Stimulated activated CD4-positive, alpha-beta T cell treated with anti-CD3 and anti-CD28 coated beads, Interleukin-4, amount 100 ng/mL, for 4 hours (primary cell): Measurements from ENCODE around the gene TMEM106A.
"Not testable (repeated sequence)": the region's sequence is repeated elsewhere in the genome, so short reads cannot be mapped to it uniquely, and the experiment has no call there.

Source experiments
- DNase-seq, 2 experiments: peaks; one replicate each; pipeline ENCODE4 v3.0.0-alpha.2; 2020

TMEM106A gene

GRCh38 chr17:43216369-43216761 is 4.7 kb downstream of the TMEM106A start:
- no peak for DNase-seq

DNA sequence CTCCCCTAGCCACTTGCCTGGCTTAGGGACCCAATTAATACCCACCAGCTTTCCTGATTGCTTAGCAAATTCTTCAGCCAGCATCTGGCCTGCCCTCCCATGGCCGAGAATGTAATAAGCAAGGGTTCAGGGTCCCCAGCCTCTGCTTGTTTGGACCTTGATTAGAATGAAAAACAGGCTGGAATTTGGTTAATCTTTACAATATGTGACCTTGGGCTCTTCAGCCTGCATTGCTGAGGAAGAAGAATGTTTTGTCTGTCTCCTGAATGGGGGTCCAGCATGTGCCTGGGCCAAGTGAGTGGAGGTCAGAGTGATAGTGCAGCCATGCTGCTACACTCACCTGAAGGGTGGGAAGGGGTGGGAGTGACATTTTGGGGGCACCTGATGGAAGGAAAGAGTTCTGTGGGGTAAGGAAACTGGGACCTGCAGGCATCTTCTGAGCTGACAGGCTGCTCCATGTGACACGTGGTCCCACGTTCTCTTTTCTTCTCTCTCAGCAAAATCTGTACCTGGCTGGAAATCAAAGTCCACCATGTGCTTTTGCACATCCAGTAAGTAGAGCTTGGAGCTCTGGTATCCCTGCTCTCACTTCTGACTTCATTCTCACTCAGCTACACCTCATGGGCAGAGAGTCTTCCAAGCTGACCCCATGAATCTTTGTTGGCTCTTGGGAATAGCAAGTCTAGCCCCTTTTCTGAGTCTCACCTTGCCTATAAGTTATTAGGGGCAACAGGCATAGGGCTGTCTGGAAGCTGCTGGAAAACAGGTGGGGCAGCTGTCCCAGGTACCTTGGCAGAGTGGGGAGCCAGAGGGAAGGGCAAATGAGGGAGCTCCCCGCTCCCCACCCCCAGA is 5.3 kb downstream of the TMEM106A start:
- no peak for DNase-seq

DNA sequence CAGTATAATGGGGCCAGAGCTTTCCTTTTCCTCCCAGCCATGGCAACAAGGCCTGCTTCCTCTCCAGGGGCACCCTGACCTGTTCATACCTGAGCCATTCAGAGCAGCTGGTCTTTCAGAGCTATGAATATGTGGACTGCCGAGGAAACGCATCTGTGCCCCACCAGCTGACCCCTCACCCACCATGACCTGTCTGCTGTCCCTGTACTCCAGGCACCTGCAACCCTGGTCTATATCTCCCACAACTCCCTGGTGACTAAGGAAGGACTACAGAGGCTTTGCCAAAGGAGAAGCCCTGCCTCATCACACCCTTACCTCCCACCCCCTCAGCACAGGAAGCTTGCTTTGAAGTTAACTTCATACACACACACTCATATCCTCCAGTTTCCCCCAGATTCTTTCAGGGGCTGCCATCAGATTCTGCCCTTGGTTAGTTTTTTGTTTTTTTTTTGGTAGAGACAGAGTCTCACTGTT is 6.0 kb downstream of the TMEM106A start:
- DNase-seq = peak in 1 of 2 experiments; percentile 57

- DNase-seq = no peak
Observed at GRCh38 chr17:43219001-43219400, 7.3 kb downstream of the TMEM106A start.

DNA sequence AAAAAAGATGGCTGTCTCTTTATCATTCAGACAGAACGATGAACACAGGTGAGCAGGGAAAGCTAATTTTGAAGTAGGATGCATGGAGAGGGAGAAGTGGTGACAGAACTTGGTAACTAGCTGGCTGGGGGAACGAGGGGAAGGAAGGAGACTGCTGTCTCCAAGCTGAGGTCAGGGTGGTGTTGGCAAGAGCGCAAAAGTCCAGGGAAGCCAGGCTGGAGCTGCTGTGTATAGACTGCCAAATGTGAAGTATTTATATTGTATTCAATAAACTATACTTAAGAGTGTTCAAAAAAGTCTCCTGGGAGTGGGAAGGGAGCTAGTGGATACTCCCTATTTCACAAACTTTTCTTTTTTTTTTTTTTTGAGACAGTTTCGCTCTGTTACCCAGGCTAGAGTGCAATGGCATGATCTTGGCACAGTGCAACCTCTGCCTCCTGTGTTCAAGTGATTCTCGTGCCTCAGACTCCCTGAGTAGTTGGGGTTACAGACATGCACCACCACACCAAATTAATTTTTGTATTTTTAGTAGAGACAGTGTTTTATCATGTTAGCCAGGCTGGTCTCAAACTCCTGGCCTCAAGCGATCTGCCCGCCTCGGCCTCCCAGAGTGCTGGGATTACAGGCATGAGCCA is 8.2 kb downstream of the TMEM106A start:
- DNase-seq = no peak

- DNase-seq = no peak
Observed at GRCh38 chr17:43220511-43221125, 8.9 kb downstream of the TMEM106A start.

DNA sequence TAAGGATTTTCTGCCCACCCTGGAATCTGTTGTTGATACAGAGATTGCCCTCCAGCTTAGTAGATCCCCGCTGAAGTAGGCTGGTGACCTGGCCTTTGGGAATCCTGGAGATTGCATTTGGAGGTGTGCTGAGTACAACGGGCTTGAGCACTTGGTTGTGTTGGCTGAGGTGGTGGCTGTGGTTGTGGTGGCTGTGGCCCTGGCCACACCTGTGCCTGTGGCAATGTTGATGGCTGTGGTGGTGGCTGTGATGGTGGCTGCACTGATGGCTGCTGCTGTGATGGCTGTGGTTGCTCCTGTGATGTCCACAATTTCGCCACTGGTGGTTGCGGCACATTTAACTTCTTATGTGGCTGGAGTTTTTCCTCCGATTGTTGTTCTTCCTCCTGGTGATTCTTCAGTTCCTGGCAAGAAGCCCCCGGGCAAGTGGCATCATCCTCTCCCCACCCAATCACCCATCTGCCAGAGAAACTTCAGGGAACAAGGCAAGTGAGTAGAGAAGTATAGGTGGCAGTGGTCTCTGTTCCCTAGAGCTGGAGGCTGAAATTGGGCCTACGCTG is 12.6 kb downstream of the TMEM106A start:
- no peak for DNase-seq

DNA sequence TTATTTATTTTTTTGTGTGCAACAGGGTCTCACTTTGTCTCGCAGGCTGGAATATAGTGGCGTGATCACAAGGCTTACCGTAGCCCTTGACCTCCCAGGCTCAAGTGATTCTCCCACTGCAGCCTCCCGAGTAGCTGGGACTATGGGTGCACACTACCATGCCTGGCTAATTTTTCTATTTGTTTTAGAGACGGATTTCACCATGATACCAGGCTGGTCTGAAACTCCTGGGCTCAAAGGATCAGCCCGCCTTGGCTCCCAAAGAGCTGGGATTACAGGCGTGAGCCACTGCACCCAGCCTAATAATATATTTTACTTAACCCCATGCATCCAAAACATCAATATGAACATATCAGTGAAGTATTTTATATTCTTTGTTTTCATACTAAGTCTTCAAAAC is 14.7 kb downstream of the TMEM106A start:
- no peak for DNase-seq

- not testable (repeated sequence) for DNase-seq
Observed at GRCh38 chr17:43228020-43228782, 16.5 kb downstream of the TMEM106A start, which contains the start of gene CCDC200. Gene CCDC200, minus strand, starts transcription at chr17:43228623. Its CDS starts 69 bp downstream, at chr17:43228554.

GRCh38 chr17:43231205-43232020 is 19.7 kb downstream of the TMEM106A start:
- not testable (repeated sequence) for DNase-seq

DNA sequence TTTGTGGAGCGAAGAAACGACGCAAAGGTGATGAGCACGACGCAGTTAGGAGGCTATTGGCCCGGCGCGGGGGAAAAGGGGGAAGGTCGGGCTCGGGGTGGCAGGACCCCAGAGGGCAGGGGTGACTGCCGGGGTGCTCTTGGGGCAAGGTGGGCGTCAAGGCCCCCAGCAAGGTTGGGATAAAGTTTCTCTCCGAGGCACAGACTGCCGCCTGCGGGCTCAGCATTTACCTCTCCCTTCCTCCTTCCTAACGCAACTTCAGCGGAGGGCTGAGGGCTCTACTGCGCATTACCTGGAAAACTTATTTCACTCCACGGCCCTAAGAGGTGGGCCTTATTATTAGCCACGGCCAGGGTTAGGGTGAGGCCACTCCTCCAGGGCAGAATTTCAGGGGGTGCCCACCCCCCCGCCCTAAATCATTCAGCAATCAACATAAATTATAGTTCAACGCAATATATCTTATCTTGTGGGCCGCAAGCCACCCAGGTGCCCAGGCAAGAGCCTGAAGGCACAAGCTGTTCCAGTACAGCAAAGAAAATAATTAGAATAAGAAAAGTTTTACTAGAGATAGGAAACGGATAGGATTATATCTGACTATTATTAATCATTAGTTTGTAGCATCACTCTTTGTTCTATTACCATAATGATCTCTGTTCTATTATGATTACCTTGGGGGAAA is 20.5 kb downstream of the TMEM106A start:
- not testable (repeated sequence) for DNase-seq

GRCh38 chr17:43233263-43233662 is 21.6 kb downstream of the TMEM106A start:
- not testable (repeated sequence) for DNase-seq

DNA sequence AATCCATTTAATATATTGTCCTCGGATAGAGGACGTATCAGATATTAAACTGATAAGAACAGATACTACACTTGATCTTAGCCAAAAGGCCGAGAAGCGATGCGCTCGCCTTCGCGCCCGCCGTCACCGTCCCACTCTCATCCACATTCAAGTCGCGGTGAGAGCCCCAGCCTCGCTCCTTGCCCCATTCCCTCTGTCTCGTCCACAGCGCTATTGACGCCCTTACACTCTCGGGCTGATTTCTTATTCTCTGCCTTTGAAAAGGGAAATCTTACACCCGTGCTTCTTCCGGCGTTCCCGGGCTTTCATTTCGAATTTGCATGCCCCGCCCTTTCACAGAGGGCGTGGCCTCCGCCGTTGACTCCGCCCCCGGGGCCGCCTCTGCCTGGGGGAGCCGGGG is 22.2 kb downstream of the TMEM106A start, which contains the start of gene RNU2-1:
Gene RNU2-1 (minus strand): TSS at position 101 of the 400 bp plus-strand sequence.
- not testable (repeated sequence) for DNase-seq

- not testable (repeated sequence) for DNase-seq
Observed at GRCh38 chr17:43239597-43239996, 27.9 kb downstream of the TMEM106A start.

- DNase-seq = not testable (repeated sequence)
Observed at GRCh38 chr17:43240596-43241352, 29.1 kb downstream of the TMEM106A start.

GRCh38 chr17:43246456-43246855 is 34.8 kb downstream of the TMEM106A start:
- DNase-seq = not testable (repeated sequence)
